ENCODE measurements around the gene RPS27A. TPM values are rescaled to one million over a fixed set of nuclear protein-coding genes. Genes with fewer than 3 reads are reported as not detected.
"Not testable (repeated sequence)": the region's sequence is repeated elsewhere in the genome, so short reads cannot be mapped to it uniquely, and the experiment has no call there.

RPS27A gene
- total and polyA plus RNA-seq, 9 donors, result 1,558 to 6,047 (median 2,035) TPM

DNA sequence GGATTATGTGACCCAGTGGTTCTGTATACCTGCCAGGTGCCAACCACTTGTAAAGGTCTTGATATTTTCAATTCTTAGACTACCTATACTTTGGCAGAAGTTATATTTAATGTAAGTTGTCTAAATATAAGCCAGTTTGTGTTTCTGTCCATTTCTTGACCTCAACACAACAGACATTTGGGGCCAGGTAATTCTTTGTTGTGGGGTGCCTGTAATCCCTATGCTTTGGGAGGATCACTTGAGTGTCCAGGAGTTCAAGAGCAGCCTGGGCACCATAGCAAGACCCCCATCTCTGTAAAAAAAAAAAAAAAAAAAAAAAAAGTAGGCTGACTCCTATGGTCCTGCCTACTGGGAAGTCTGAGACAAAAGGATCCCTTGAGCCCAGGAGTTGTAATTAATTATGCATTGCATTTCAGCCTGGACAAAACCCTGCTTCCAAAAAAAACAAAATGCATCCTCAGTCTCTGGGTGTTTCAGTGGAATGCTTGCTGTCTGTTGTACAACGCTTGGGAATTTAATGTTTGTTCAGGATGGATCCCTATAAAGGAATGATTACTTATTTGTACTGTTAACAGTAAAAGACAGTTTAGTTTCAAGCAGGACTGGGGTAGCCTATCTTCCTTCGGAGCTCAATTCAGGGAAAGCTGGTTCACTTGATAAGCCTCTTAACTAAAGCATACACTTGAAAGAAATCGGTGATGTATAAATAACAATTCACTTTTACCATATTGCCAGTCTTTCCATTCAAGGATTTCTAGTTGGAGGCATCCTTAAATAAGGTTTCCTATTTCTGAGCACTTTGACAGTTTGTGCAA, 3.4 kb downstream of the RPS27A start:
- TF ChIP-seq POLR2A (IDR thresholded peaks at IDR 0.05), result no peak
- TF ChIP-seq EP300 (IDR thresholded peaks at IDR 0.05), result no peak
- TF ChIP-seq, protein P1, sequence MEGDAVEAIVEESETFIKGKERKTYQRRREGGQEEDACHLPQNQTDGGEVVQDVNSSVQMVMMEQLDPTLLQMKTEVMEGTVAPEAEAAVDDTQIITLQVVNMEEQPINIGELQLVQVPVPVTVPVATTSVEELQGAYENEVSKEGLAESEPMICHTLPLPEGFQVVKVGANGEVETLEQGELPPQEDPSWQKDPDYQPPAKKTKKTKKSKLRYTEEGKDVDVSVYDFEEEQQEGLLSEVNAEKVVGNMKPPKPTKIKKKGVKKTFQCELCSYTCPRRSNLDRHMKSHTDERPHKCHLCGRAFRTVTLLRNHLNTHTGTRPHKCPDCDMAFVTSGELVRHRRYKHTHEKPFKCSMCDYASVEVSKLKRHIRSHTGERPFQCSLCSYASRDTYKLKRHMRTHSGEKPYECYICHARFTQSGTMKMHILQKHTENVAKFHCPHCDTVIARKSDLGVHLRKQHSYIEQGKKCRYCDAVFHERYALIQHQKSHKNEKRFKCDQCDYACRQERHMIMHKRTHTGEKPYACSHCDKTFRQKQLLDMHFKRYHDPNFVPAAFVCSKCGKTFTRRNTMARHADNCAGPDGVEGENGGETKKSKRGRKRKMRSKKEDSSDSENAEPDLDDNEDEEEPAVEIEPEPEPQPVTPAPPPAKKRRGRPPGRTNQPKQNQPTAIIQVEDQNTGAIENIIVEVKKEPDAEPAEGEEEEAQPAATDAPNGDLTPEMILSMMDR (IDR thresholded peaks at IDR 0.05), result no peak
- no peaks in the 10 kb centered on the region for H3K36me3 ChIP-seq
- WGBS, 3 donors, result 76 to 87% (median 78%) methylated on average over 3 of the region's 3 CpGs
- no peak overlapping the region for H3K27ac ChIP-seq
- H3K9me3 ChIP-seq, result no peaks in the 10 kb centered on the region
- DNase-seq, result no peak
- H3K4me3 ChIP-seq, result no peak overlapping the region
- peaks cover 4% of the 10 kb centered on the region for H3K4me1 ChIP-seq (ENCODE audit: insufficient read depth)
- intact Hi-C loops (cut with DNase I), result no loop called here
- H3K27me3 ChIP-seq, result no peaks in the 10 kb centered on the region

DNA sequence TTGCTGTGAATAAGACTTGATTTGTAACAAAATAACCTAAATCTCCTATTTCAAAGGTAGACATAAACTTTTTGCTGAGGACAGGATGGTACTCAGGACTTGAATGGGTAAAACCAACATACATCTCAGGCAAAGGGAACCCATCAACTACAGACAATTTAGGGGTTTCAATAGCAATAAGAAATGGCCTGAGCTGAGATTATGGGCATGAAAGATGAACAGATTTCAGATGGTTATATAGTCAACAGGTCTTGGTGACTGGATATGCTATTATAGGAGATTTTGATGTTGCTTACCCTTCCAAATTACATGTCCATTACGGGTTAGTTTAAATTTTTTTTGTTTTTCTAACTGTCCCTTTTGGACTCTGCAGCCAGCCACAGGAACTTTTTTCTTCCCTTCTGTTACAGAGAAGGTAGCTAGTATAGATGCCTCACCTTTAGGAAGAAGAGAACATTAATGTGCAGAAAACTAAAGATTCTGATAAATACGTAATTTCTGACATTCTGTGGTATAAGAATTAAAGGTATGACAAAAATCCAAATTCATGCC, 4.6 kb downstream of the RPS27A start:
- Histone ChIP-seq H3K36me3 (no peaks in the 10 kb centered on the region), H3K27me3 (no peaks in the 10 kb centered on the region)

DNA sequence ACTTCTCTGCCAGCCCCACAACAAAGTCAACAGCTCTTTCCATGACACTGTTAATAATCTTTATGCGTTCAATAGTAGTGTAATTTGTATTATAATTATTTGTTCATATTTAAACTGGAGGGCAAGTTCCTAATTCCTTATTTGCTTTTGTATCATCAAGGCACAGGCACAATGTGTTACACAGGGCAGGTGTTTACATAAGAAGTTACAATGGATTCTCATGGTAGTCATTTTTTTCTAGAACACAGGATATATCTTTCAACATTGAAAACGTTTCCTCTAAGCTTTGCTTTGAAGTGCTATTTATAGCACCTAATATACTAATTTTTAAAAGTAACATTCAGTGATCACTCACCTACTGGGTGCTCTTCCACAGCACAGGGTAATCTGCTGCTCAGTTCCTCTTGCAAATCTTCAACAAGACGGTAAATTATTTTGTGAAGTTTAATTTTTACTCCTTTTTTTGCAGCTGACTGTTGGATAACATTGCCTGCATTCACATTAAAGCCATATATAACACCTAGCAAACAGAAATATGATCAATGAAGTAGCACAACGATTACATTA, 7.3 kb downstream of the RPS27A start:
- H3K27me3 ChIP-seq, result no peaks in the 10 kb centered on the region
- no peak overlapping the region for H3K27ac ChIP-seq
- 70 to 72% (median 71%) methylated on average over 4 of the region's 4 CpGs for WGBS, 3 donors
- no peaks in the 10 kb centered on the region for H3K36me3 ChIP-seq
- intact Hi-C loops (cut with DNase I), result no loop called here
- TF ChIP-seq, protein P1 (IDR thresholded peaks at IDR 0.05), result no peak
- TF ChIP-seq EP300 (IDR thresholded peaks at IDR 0.05) (no peak), POLR2A (IDR thresholded peaks at IDR 0.05) (no peak)
- no peaks in the 10 kb centered on the region for H3K4me1 ChIP-seq (ENCODE audit: insufficient read depth)
- no peaks in the 10 kb centered on the region for H3K9me3 ChIP-seq
- H3K4me3 ChIP-seq, result no peak overlapping the region
- DNase-seq, result no peak

More for the DNA sequence above, 4.6 kb downstream of the RPS27A start:
- Histone ChIP-seq H3K4me1 (ENCODE audit: insufficient read depth) (peaks cover 4% of the 10 kb centered on the region), H3K27ac (no peak overlapping the region), H3K9me3 (no peaks in the 10 kb centered on the region), H3K4me3 (no peak overlapping the region)
- intact Hi-C loops (cut with DNase I), result no loop called here
- DNase-seq, result no peak
- TF ChIP-seq, protein P1 (IDR thresholded peaks at IDR 0.05), result no peak
- TF ChIP-seq EP300 (IDR thresholded peaks at IDR 0.05) (no peak), POLR2A (IDR thresholded peaks at IDR 0.05) (no peak)
- WGBS, 3 donors, result 51 to 75% (median 69%) methylated on average over 2 of the region's 2 CpGs

DNA sequence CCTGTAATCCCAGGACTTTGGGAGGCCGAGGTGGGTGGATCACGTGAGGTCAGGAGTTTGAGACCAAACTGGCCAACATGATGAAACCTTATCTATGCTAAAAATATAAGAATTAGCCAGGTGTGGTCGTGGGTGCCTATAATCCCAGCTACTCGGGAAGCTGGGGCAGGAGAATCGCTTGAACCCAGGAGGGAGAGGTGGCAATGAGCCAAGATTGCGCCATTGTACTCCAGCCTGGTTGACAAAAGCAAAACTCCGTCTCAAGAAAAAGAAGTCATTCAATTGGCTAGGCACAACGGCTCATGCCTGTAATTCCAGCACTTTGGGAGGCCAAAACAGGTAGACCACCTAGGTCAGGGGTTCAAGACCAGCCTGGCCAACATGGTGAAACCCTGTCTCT, 9.1 kb downstream of the RPS27A start:
- intact Hi-C loops (cut with DNase I); H3K4me3 ChIP-seq; H3K4me1 ChIP-seq (ENCODE audit: insufficient read depth); H3K9me3 ChIP-seq; H3K27me3 ChIP-seq; DNase-seq; H3K36me3 ChIP-seq; H3K27ac ChIP-seq: not testable (repeated sequence)
- WGBS, 3 donors, result 91 to 94% (median 93%) methylated on average over 8 of the region's 8 CpGs

DNA sequence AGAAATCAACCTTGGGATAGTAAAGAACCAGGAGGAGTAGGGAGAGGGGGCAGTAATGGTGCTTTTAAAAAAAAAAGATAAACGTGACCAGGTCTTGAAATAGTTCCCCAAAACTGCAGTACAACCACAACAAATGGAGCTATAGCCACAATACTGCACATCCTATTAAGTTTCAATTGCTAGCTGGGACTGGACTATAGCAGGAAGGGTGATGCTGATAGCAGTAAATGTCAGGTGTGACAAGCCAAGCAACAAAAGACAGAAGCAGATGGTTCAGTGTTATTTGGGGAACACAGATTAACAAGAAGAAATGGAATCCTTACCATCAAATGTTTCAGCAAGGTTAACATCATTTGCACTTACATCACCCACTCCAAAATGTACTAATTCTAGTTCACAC, 10.1 kb downstream of the RPS27A start:
- H3K27ac ChIP-seq, result no peak overlapping the region
- H3K4me1 ChIP-seq (ENCODE audit: insufficient read depth), result no peaks in the 10 kb centered on the region
- intact Hi-C loops (cut with DNase I), result no loop called here
- H3K4me3 ChIP-seq, result no peak overlapping the region
- no peaks in the 10 kb centered on the region for H3K36me3 ChIP-seq
- 62 to 72% (median 65%) methylated on average over 1 of the region's 1 CpG for WGBS, 3 donors
- DNase-seq, result no peak
- H3K9me3 ChIP-seq, result no peaks in the 10 kb centered on the region
- TF ChIP-seq EP300 (IDR thresholded peaks at IDR 0.05) (no peak), POLR2A (IDR thresholded peaks at IDR 0.05) (no peak)
- TF ChIP-seq, protein P1 (IDR thresholded peaks at IDR 0.05), result no peak
- no peaks in the 10 kb centered on the region for H3K27me3 ChIP-seq

Data from ovary (tissue), 9 donors.